Esophagus squamous epithelium (tissue), 4 donors: ENCODE measurements around the gene FGF14.

Source experiments
- POLR2A ChIP-seq, 4 donors: fragments of 450-650 bp; IDR thresholded peaks; one replicate each; pipeline ENCODE4 v1.6.1; 2017; ENCODE audit warnings: antibody characterized with exemption in 4 of 4, mild to moderate bottlenecking in 4 of 4, moderate library complexity in 3 of 4
- TF ChIP-seq, protein P1 (sequence below), 6 experiments: fragments of 450-650 bp in 4 of 6; fragments of 200-600 bp in 2 of 6; sonication (generic) in 2 of 6; IDR thresholded peaks; one replicate each; pipeline ENCODE4 v1.5.1; 2016 to 2019; ENCODE audit warnings: antibody characterized with exemption in 6 of 6, mild to moderate bottlenecking in 4 of 6, moderate library complexity in 4 of 6

DNA sequence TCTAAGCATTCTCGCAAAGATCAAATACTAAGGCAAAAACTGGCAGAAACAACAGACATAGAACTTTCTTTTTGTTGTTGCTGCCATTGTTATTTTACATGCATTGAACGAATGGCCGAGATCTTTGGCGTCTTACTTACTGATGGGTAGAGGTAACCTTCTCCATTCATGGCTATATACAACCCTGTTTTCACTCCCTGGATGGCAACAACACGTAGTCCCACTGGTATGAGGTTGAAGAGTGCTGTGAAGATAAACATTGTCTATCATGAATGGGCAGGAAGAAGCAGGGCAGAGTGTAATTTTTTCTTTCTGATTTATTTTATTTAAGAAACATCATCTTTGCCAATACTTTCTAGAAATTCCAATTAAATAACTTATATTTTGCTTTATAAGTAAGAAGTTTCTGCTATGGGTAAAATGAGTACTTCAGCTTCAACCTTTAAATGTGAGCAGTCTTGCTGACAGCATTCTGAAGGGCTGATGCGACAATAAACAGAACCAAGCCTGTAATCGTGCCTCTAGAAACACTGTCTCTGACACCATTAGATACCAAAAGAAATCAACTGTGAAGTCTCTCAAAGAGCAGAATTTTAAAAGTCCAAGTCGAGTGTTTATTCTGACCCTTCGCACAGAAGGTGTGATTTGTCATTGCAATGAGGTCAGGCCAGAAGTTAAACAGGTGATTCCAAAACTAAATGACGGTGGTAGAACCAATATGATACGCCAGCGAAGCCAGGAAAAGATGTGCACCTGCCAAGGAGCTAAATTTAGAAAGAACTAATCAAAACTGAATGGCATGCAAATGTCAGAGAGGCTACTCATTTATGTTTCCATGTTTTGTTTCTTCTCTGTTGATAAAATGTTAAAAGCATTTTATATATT lies 533.0 kb downstream of the FGF14 start:
- TF ChIP-seq, protein P1, sequence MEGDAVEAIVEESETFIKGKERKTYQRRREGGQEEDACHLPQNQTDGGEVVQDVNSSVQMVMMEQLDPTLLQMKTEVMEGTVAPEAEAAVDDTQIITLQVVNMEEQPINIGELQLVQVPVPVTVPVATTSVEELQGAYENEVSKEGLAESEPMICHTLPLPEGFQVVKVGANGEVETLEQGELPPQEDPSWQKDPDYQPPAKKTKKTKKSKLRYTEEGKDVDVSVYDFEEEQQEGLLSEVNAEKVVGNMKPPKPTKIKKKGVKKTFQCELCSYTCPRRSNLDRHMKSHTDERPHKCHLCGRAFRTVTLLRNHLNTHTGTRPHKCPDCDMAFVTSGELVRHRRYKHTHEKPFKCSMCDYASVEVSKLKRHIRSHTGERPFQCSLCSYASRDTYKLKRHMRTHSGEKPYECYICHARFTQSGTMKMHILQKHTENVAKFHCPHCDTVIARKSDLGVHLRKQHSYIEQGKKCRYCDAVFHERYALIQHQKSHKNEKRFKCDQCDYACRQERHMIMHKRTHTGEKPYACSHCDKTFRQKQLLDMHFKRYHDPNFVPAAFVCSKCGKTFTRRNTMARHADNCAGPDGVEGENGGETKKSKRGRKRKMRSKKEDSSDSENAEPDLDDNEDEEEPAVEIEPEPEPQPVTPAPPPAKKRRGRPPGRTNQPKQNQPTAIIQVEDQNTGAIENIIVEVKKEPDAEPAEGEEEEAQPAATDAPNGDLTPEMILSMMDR (IDR thresholded peaks at IDR 0.05) = no peak
- TF ChIP-seq POLR2A (IDR thresholded peaks at IDR 0.05) = no peak
